Endothelial cell (in vitro differentiated cells): ENCODE data around the gene ZNF384. TPM values are rescaled to one million over a fixed set of nuclear protein-coding genes. Genes with fewer than 3 reads are reported as not detected.

Experiments used
- DNase-seq: peaks from one replicate; pipeline ENCODE4 v3.0.0; 2021; ENCODE audit warnings: low spot score
- H3K27ac Mint-ChIP-seq: one replicate; pipeline ENCODE4 v1.8.0; 2021; ENCODE audit warnings: mixed read lengths, inconsistent platforms; ENCODE audit not compliant: unreplicated experiment
- H3K27me3 Mint-ChIP-seq: one replicate; pipeline ENCODE4 v1.8.0; 2021; ENCODE audit warnings: mild to moderate bottlenecking, moderate library complexity, mixed read lengths, inconsistent platforms; ENCODE audit not compliant: unreplicated experiment
- H3K36me3 Mint-ChIP-seq: one replicate; pipeline ENCODE4 v1.8.0; 2021; ENCODE audit warnings: mild to moderate bottlenecking, low read depth, mixed read lengths, inconsistent platforms; ENCODE audit not compliant: unreplicated experiment
- H3K4me1 Mint-ChIP-seq: one replicate; pipeline ENCODE4 v1.8.0; 2021; ENCODE audit warnings: mild to moderate bottlenecking, mixed read lengths, inconsistent platforms; ENCODE audit not compliant: unreplicated experiment
- H3K4me3 Mint-ChIP-seq: one replicate; pipeline ENCODE4 v1.8.0; 2021; ENCODE audit warnings: mild to moderate bottlenecking, mixed read lengths, inconsistent platforms; ENCODE audit not compliant: unreplicated experiment
- H3K9me3 Mint-ChIP-seq: one replicate; pipeline ENCODE4 v1.8.0; 2021; ENCODE audit warnings: mixed read lengths, inconsistent platforms; ENCODE audit not compliant: unreplicated experiment
- CTCF ChIP-seq: fragments of 200-600 bp; sonication (generic); IDR thresholded peaks from one replicate; pipeline ENCODE4 v1.5.0; 2021; ENCODE audit warnings: antibody characterized with exemption; ENCODE audit not compliant: unreplicated experiment
- total RNA-seq: library from RNA; stranded (reverse); fragmentation: NEBNext Ultra II Directional; extraction: Animal tissue kit (Norgen Biotek cat#: 25700); gene quantifications from one replicate; pipeline ENCODE4 v1.2.1, GENCODE V29; 2021; ENCODE audit not compliant: unreplicated experiment

Gene ZNF384
- total RNA-seq, 1 donor from 2014 or later: 85.2 TPM

- Mint-ChIP-seq H3K4me3 (peak overlapping the region; percentile 65), H3K27ac (peak overlapping the region; percentile 83)
Measured at GRCh38 chr12:6632026-6632983, 56.9 kb downstream of the ZNF384 start.

GRCh38 chr12:6631549-6631961 lies 57.6 kb downstream of the ZNF384 start:
- H3K36me3 Mint-ChIP-seq: no peaks in the 10 kb centered on the region
- H3K27ac Mint-ChIP-seq: peak overlapping the region; percentile 83

More at GRCh38 chr12:6632026-6632983, 56.9 kb downstream of the ZNF384 start:
- DNase-seq: no peak
- no peak for TF ChIP-seq CTCF
- H3K4me1 Mint-ChIP-seq: peaks cover 54% of the 10 kb centered on the region
- no peaks in the 10 kb centered on the region for H3K27me3 Mint-ChIP-seq
- no peaks in the 10 kb centered on the region for H3K9me3 Mint-ChIP-seq
- no peaks in the 10 kb centered on the region for H3K36me3 Mint-ChIP-seq

GRCh38 chr12:6630736-6631135 lies 58.4 kb downstream of the ZNF384 start:
- TF ChIP-seq CTCF: no peak
- Mint-ChIP-seq H3K4me1 (peaks cover 46% of the 10 kb centered on the region), H3K27ac (peak overlapping the region; percentile 83), H3K36me3 (no peaks in the 10 kb centered on the region), H3K9me3 (no peaks in the 10 kb centered on the region), H3K27me3 (no peaks in the 10 kb centered on the region), H3K4me3 (no peak overlapping the region)
- no peak for DNase-seq

More at GRCh38 chr12:6631549-6631961, 57.6 kb downstream of the ZNF384 start:
- DNase-seq: no peak
- Mint-ChIP-seq H3K4me3 (no peak overlapping the region), H3K27me3 (no peaks in the 10 kb centered on the region), H3K4me1 (peaks cover 53% of the 10 kb centered on the region), H3K9me3 (no peaks in the 10 kb centered on the region)
- TF ChIP-seq CTCF: no peak

- no peak overlapping the region for H3K27ac Mint-ChIP-seq
- no peak for TF ChIP-seq CTCF
- no peaks in the 10 kb centered on the region for H3K36me3 Mint-ChIP-seq
- H3K27me3 Mint-ChIP-seq: no peaks in the 10 kb centered on the region
- DNase-seq: no peak
- no peak overlapping the region for H3K4me3 Mint-ChIP-seq
- no peaks in the 10 kb centered on the region for H3K9me3 Mint-ChIP-seq
- H3K4me1 Mint-ChIP-seq: peaks cover 37% of the 10 kb centered on the region
Measured at GRCh38 chr12:6627616-6628015, 61.6 kb downstream of the ZNF384 start.
